Measurements from ENCODE around the gene TRIM14. TPM values are rescaled to one million over a fixed set of nuclear protein-coding genes. Genes with fewer than 3 reads are reported as not detected.

TRIM14 gene
- total and polyA plus RNA-seq, 2 of the 13 experiments (the other 11 are each of a cell fraction or from before 2014, with no cell fraction given) = 9.2 to 13.0 TPM

- Histone ChIP-seq H3K4me3 (replicated peaks in 1 of 3; ENCODE audit: insufficient read depth in 1 of 3, low read depth in 2 of 3, low read length in 3 of 3) (no peak overlapping the region), H3K27me3 (ENCODE audit: control insufficient read depth in 1 of 2, insufficient read depth in 2 of 2, low read length in 2 of 2) (no peaks in the 10 kb centered on the region), H3K4me1 (ENCODE audit: insufficient read depth, low read length) (peaks cover 54% of the 10 kb centered on the region), H3K9ac (ENCODE audit: insufficient read depth, low read depth, low read length) (no peak overlapping the region), H4K20me1 (ENCODE audit: insufficient read depth, low read length) (no peaks in the 10 kb centered on the region), H3K4me2 (ENCODE audit: low read depth, low read length) (no peak overlapping the region), H3K27ac (ENCODE audit: extremely low read length, insufficient read depth, low read length) (no peak overlapping the region), H2AFZ (ENCODE audit: low read length) (no peak overlapping the region), H3K79me2 (ENCODE audit: insufficient read depth, low read length) (no peaks in the 10 kb centered on the region), H3K9me3 (ENCODE audit: low read length) (no peaks in the 10 kb centered on the region), H3K36me3 (replicated peaks in 1 of 2; ENCODE audit: control insufficient read depth in 1 of 2, insufficient read depth in 2 of 2, low read length in 2 of 2) (peaks cover 5 to 25% of the 10 kb centered on the region in 2 experiments; a peak in 4 of 5 replicates)
- CTCF ChIA-PET (ENCODE audit: low intra/inter-chr PET ratio, low total read pairs) = no interaction called here
- TSS peak; percentile 38 for BruUV-seq (replicated peaks)
- ATAC-seq (no peak), DNase-seq (ENCODE audit: low spot score) (no peak), FAIRE-seq (no peak)
- intact Hi-C loops (cut with micrococcal nuclease; ENCODE audit: unreplicated experiment) = no loop called here
- TF ChIP-seq ZNF431 (CRISPR knock-in tag; IDR thresholded peaks at IDR 0.05; ENCODE audit: borderline replicate concordance, low read depth) (no peak), JUNB (CRISPR knock-in tag; IDR thresholded peaks at IDR 0.05; ENCODE audit: borderline replicate concordance) (no peak), PHB2 (IDR thresholded peaks at IDR 0.05; ENCODE audit: partially characterized antibody) (no peak), ZC3H4 (CRISPR knock-in tag; IDR thresholded peaks at IDR 0.05; ENCODE audit: borderline replicate concordance) (no peak), ZNF253 (CRISPR knock-in tag; IDR thresholded peaks at IDR 0.05; ENCODE audit: borderline replicate concordance) (no peak), MXI1 (IDR thresholded peaks at IDR 0.05; ENCODE audit: borderline replicate concordance, low read depth, low read length) (no peak), CCAR2 (optimal IDR thresholded peaks at IDR 0.05; ENCODE audit: low read depth, low read length) (no peak), FOXP1 (IDR thresholded peaks at IDR 0.05) (no peak), FOXP1 (CRISPR knock-in tag; IDR thresholded peaks at IDR 0.05) (no peak)
- in situ Hi-C loops (cut with HindIII; ENCODE audit: extremely low pct_ligation_motif_present, low pct_unique_long_range_greater_than_20kb) = no loop called here
- POLR2A ChIA-PET = no interaction called here
- WGBS (ENCODE audit: low lambda C conversion rate) = 96% methylated on average over 2 of the region's 2 CpGs
Observed at GRCh38 chr9:98154678-98155077, 35.7 kb upstream of the TRIM14 start.

DNA sequence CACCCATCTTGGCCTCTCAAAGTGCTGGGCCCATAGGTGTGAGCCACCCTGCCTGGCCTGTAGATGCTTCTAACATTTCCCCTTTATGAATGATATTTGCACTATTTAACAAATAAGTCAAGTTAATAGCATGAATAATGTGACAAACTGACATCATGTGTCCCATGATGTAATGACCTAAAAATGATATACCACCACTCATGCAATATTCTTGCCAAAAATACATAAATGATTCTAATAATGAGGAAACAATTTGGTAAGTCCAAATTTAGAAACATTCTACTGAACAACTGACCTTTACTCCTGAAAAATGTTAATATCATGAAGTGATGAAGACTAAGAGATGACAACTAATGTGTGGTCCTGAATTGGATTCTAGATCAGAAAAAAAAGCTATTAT, 33.5 kb upstream of the TRIM14 start:
- Histone ChIP-seq H3K4me1 (ENCODE audit: insufficient read depth, low read length) (peaks cover 46% of the 10 kb centered on the region), H4K20me1 (ENCODE audit: insufficient read depth, low read length) (no peaks in the 10 kb centered on the region), H2AFZ (ENCODE audit: low read length) (no peak overlapping the region), H3K27me3 (ENCODE audit: control insufficient read depth in 1 of 2, insufficient read depth in 2 of 2, low read length in 2 of 2) (no peaks in the 10 kb centered on the region), H3K4me2 (ENCODE audit: low read depth, low read length) (no peak overlapping the region), H3K9ac (ENCODE audit: insufficient read depth, low read depth, low read length) (no peak overlapping the region), H3K27ac (ENCODE audit: extremely low read length, insufficient read depth, low read length) (no peak overlapping the region), H3K36me3 (replicated peaks in 1 of 2; ENCODE audit: control insufficient read depth in 1 of 2, insufficient read depth in 2 of 2, low read length in 2 of 2) (peaks cover 5 to 27% of the 10 kb centered on the region in 2 experiments; a peak in 4 of 5 replicates), H3K4me3 (replicated peaks in 1 of 3; ENCODE audit: insufficient read depth in 1 of 3, low read depth in 2 of 3, low read length in 3 of 3) (no peak overlapping the region), H3K9me3 (ENCODE audit: low read length) (no peaks in the 10 kb centered on the region), H3K79me2 (ENCODE audit: insufficient read depth, low read length) (no peaks in the 10 kb centered on the region)
- DNase-seq (ENCODE audit: low spot score) (no peak), ATAC-seq (no peak), FAIRE-seq (no peak)
- POLR2A ChIA-PET = no interaction called here
- in situ Hi-C loops (cut with HindIII; ENCODE audit: extremely low pct_ligation_motif_present, low pct_unique_long_range_greater_than_20kb) = no loop called here
- no TSS peak for BruUV-seq (replicated peaks)
- intact Hi-C loops (cut with micrococcal nuclease; ENCODE audit: unreplicated experiment) = no loop called here
- CTCF ChIA-PET (ENCODE audit: low intra/inter-chr PET ratio, low total read pairs) = no interaction called here
- TF ChIP-seq, protein P1, sequence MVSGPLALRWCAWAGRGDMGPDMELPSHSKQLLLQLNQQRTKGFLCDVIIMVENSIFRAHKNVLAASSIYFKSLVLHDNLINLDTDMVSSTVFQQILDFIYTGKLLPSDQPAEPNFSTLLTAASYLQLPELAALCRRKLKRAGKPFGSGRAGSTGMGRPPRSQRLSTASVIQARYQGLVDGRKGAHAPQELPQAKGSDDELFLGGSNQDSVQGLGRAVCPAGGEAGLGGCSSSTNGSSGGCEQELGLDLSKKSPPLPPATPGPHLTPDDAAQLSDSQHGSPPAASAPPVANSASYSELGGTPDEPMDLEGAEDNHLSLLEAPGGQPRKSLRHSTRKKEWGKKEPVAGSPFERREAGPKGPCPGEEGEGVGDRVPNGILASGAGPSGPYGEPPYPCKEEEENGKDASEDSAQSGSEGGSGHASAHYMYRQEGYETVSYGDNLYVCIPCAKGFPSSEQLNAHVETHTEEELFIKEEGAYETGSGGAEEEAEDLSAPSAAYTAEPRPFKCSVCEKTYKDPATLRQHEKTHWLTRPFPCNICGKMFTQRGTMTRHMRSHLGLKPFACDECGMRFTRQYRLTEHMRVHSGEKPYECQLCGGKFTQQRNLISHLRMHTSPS (CRISPR knock-in tag; IDR thresholded peaks at IDR 0.05; ENCODE audit: low read depth) = no peak
- TF ChIP-seq TEAD2 (CRISPR knock-in tag; IDR thresholded peaks at IDR 0.05) = no peak
- TF ChIP-seq THAP7 (CRISPR knock-in tag; IDR thresholded peaks at IDR 0.05) = no peak
- no peak for TF ChIP-seq ZFX (CRISPR knock-in tag; IDR thresholded peaks at IDR 0.05; ENCODE audit: low read depth)
- TF ChIP-seq RBFOX2 (IDR thresholded peaks at IDR 0.05; ENCODE audit: low read depth, low read length) = no peak
- no peak for TF ChIP-seq TEF (CRISPR knock-in tag; IDR thresholded peaks at IDR 0.05)
- TF ChIP-seq MAF1 (CRISPR knock-in tag; IDR thresholded peaks at IDR 0.05; ENCODE audit: borderline replicate concordance) = no peak
- TF ChIP-seq CREM (IDR thresholded peaks at IDR 0.05) = no peak
- TF ChIP-seq CREM (CRISPR knock-in tag; IDR thresholded peaks at IDR 0.05) = no peak
- TF ChIP-seq HOXD1 (CRISPR knock-in tag; IDR thresholded peaks at IDR 0.05) = no peak
- no peak for TF ChIP-seq SATB2 (CRISPR knock-in tag; IDR thresholded peaks at IDR 0.05)

Measured in HepG2 (cell line).